Measurements from ENCODE around the gene TINAG.

DNA sequence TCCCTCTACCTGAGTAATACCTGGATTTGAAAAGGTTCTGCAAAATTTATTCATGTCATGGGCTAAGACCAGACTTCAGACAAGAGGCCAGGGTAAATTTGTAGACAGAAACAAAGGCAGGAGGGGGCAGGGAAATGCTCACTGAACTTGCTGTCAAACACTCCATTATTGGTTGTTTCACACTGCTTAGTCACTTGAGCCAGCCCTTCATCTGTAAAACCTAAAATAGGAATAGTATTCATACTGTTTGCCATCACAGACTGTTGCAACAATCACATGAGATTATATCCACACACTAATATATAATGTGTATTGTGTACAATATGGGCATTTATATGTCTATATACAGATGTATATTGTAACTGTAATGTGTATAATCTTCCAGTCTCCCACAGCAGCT, 6.5 kb upstream of the TINAG start:
- TF ChIP-seq, protein P1, sequence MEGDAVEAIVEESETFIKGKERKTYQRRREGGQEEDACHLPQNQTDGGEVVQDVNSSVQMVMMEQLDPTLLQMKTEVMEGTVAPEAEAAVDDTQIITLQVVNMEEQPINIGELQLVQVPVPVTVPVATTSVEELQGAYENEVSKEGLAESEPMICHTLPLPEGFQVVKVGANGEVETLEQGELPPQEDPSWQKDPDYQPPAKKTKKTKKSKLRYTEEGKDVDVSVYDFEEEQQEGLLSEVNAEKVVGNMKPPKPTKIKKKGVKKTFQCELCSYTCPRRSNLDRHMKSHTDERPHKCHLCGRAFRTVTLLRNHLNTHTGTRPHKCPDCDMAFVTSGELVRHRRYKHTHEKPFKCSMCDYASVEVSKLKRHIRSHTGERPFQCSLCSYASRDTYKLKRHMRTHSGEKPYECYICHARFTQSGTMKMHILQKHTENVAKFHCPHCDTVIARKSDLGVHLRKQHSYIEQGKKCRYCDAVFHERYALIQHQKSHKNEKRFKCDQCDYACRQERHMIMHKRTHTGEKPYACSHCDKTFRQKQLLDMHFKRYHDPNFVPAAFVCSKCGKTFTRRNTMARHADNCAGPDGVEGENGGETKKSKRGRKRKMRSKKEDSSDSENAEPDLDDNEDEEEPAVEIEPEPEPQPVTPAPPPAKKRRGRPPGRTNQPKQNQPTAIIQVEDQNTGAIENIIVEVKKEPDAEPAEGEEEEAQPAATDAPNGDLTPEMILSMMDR (IDR thresholded peaks at IDR 0.05 in 2 of 3, conservative IDR thresholded peaks at IDR 0.05 in 1 of 3; ENCODE audit: borderline replicate concordance in 1 of 3, insufficient read depth in 1 of 3, low read depth in 2 of 3, low read length in 2 of 3): no peak
- no peak for TF ChIP-seq POLR2A (IDR thresholded peaks at IDR 0.05; ENCODE audit: borderline replicate concordance, extremely low read depth, insufficient read depth, insufficient read length)
- TF ChIP-seq REST (IDR thresholded peaks at IDR 0.05; ENCODE audit: low read depth): no peak
- no peak for TF ChIP-seq RAD21 (IDR thresholded peaks at IDR 0.05; ENCODE audit: low read depth)
- no peak for TF ChIP-seq ATF3 (IDR thresholded peaks at IDR 0.05)
- TF ChIP-seq ELF1 (IDR thresholded peaks at IDR 0.05; ENCODE audit: borderline replicate concordance, low read depth): no peak
- TF ChIP-seq EZH2 (IDR thresholded peaks at IDR 0.05): no peak
- TF ChIP-seq JUND (IDR thresholded peaks at IDR 0.05): no peak
- no peak for TF ChIP-seq CBX3 (IDR thresholded peaks at IDR 0.05; ENCODE audit: low read depth)
- TF ChIP-seq EZH2phosphoT487 (IDR thresholded peaks at IDR 0.05; ENCODE audit: borderline replicate concordance): no peak
- no peak for TF ChIP-seq TCF7L2 (IDR thresholded peaks at IDR 0.05; ENCODE audit: borderline replicate concordance, extremely low read depth, insufficient read depth, insufficient read length)
- no peak for TF ChIP-seq ZNF274 (IDR thresholded peaks at IDR 0.05; ENCODE audit: low read depth, low read length)
- no peak for TF ChIP-seq YY1 (IDR thresholded peaks at IDR 0.05; ENCODE audit: extremely low read depth, insufficient replicate concordance, low read depth, low read length)

Measured in HCT116 (cell line).